ENCODE results near the gene UQCR11. TPM values are rescaled to one million over a fixed set of nuclear protein-coding genes. Genes with fewer than 3 reads are reported as not detected.

UQCR11 gene
- total RNA-seq, 2 experiments from 2014 or later = 86.2 to 187 TPM

- DNase-seq (ENCODE audit: low spot score) = no peak
- ChIA-PET POLR2A (no interaction called here), CTCF (ENCODE audit: unreplicated experiment) (no interaction called here)
These were observed 29.7 kb downstream of the UQCR11 start for GRCh38 chr19:1575323-1576241.

GRCh38 chr19:1574354-1575136 lies 30.7 kb downstream of the UQCR11 start:
- no peak overlapping the region for H3K27ac ChIP-seq (ENCODE audit: low read depth, low read length, poor library complexity, severe bottlenecking)
- DNase-seq (ENCODE audit: low spot score) = no peak
- TF ChIP-seq EZH2phosphoT487 (IDR thresholded peaks at IDR 0.05; ENCODE audit: borderline replicate concordance, low read depth, low read length) (no peak), CTCF (conservative IDR thresholded peaks at IDR 0.05; ENCODE audit: low read length) (no peak)
- H4K20me1 ChIP-seq (ENCODE audit: insufficient read depth, low read length) = no peaks in the 10 kb centered on the region
- no peaks in the 10 kb centered on the region for H3K79me2 ChIP-seq (ENCODE audit: insufficient read depth, low read depth, low read length)
- ChIA-PET POLR2A (no interaction called here), CTCF (ENCODE audit: unreplicated experiment) (no interaction called here)
- no peaks in the 10 kb centered on the region for H3K9me2 ChIP-seq (ENCODE audit: insufficient read depth, low read length)
- H3K36me3 ChIP-seq (ENCODE audit: insufficient read depth, low read length) = peaks cover 39% of the 10 kb centered on the region
- no peaks in the 10 kb centered on the region for H3K4me1 ChIP-seq (ENCODE audit: insufficient read depth, low read length, poor library complexity, severe bottlenecking)
- no peak overlapping the region for H3K4me3 ChIP-seq (ENCODE audit: low read depth, low read length, poor library complexity, severe bottlenecking)
- H3K4me2 ChIP-seq (ENCODE audit: low read length) = no peak overlapping the region
- BruUV-seq (replicated peaks) = TSS peak; percentile 35
- no peak overlapping the region for H2AFZ ChIP-seq (ENCODE audit: low read length)
- intact Hi-C loops (cut with micrococcal nuclease; ENCODE audit: unreplicated experiment) = no loop called here
- H3K9me3 ChIP-seq (ENCODE audit: low read length) = no peaks in the 10 kb centered on the region

More at GRCh38 chr19:1575323-1576241, 29.7 kb downstream of the UQCR11 start:
- Histone ChIP-seq H3K4me1 (ENCODE audit: insufficient read depth, low read length, poor library complexity, severe bottlenecking) (no peaks in the 10 kb centered on the region), H3K79me2 (ENCODE audit: insufficient read depth, low read depth, low read length) (no peaks in the 10 kb centered on the region), H3K4me2 (ENCODE audit: low read length) (no peak overlapping the region), H4K20me1 (ENCODE audit: insufficient read depth, low read length) (no peaks in the 10 kb centered on the region), H2AFZ (ENCODE audit: low read length) (no peak overlapping the region), H3K9me2 (ENCODE audit: insufficient read depth, low read length) (no peaks in the 10 kb centered on the region), H3K27ac (ENCODE audit: low read depth, low read length, poor library complexity, severe bottlenecking) (no peak overlapping the region), H3K4me3 (ENCODE audit: low read depth, low read length, poor library complexity, severe bottlenecking) (no peak overlapping the region), H3K36me3 (ENCODE audit: insufficient read depth, low read length) (peaks cover 50% of the 10 kb centered on the region), H3K9me3 (ENCODE audit: low read length) (no peaks in the 10 kb centered on the region)
- TF ChIP-seq EZH2phosphoT487 (IDR thresholded peaks at IDR 0.05; ENCODE audit: borderline replicate concordance, low read depth, low read length) (no peak), CTCF (conservative IDR thresholded peaks at IDR 0.05; ENCODE audit: low read length) (no peak)
- BruUV-seq (replicated peaks) = no TSS peak
- intact Hi-C loops (cut with micrococcal nuclease; ENCODE audit: unreplicated experiment) = no loop called here
